Karpas-422 (cell line): Measurements from ENCODE around the gene NPAS3. TPM values are rescaled to one million over a fixed set of nuclear protein-coding genes. Genes with fewer than 3 reads are reported as not detected.

Experiments used
- DNase-seq: peaks from one replicate; pipeline ENCODE4 v3.0.0-alpha.2; 2015
- H2AFZ ChIP-seq: fragments of 200-600 bp; sonication (generic); 2 replicates; pipeline ENCODE4 v1.6.1; 2014; ENCODE audit warnings: antibody characterized with exemption, low read length, mixed read lengths
- H3K27ac ChIP-seq: fragments of 200-600 bp; sonication (generic); 2 replicates; pipeline ENCODE4 v1.5.1; 2014; ENCODE audit warnings: mild to moderate bottlenecking, low read length, moderate library complexity
- H3K27me3 ChIP-seq: fragments of 200-600 bp; sonication (generic); 2 replicates; pipeline ENCODE4 v1.6.1; 2014; ENCODE audit warnings: low read length, mixed read lengths
- H3K36me3 ChIP-seq: fragments of 200-600 bp; sonication (generic); 2 replicates; pipeline ENCODE4 v1.6.1; 2014; ENCODE audit warnings: low read length, mixed read lengths; ENCODE audit not compliant: insufficient read depth
- H3K4me1 ChIP-seq: fragments of 200-600 bp; sonication (generic); 2 replicates; pipeline ENCODE4 v1.6.1; 2014; ENCODE audit warnings: mild to moderate bottlenecking, low read length, mixed read lengths
- H3K4me2 ChIP-seq: fragments of 200-600 bp; sonication (generic); 2 replicates; pipeline ENCODE4 v1.6.1; 2014; ENCODE audit warnings: low read length, low read depth, mild to moderate bottlenecking; ENCODE audit not compliant: poor library complexity, severe bottlenecking
- H3K4me3 ChIP-seq: fragments of 200-600 bp; sonication (generic); 2 replicates; pipeline ENCODE4 v1.5.1; 2014; ENCODE audit warnings: mild to moderate bottlenecking, antibody characterized with exemption, low read length, mixed read lengths
- H3K79me2 ChIP-seq: fragments of 200-600 bp; sonication (generic); 2 replicates; pipeline ENCODE4 v1.6.1; 2014; ENCODE audit warnings: mild to moderate bottlenecking, low read length, mixed read lengths
- H3K9ac ChIP-seq: fragments of 200-600 bp; sonication (generic); 2 replicates; pipeline ENCODE4 v1.6.0; 2014; ENCODE audit warnings: low read length
- H3K9me2 ChIP-seq: fragments of 200-600 bp; sonication (generic), shearing (Covaris generic); replicated peaks from 2 replicates; pipeline ENCODE4 v1.6.0; 2014; ENCODE audit warnings: mild to moderate bottlenecking, low read length, moderate library complexity; ENCODE audit not compliant: insufficient read depth
- H3K9me3 ChIP-seq: fragments of 300-700, 200-600 bp; sonication (generic); 2 replicates; pipeline ENCODE4 v1.6.1; 2014; ENCODE audit warnings: low read length, mixed read lengths
- H4K20me1 ChIP-seq: fragments of 200-600 bp; sonication (generic); 2 replicates; pipeline ENCODE4 v1.6.1; 2014; ENCODE audit warnings: mild to moderate bottlenecking, antibody characterized with exemption, low read length, low read depth; ENCODE audit not compliant: insufficient read depth
- total RNA-seq: library from RNA; depleted of rRNA; stranded (reverse); fragments of >200 nt; shearing (Covaris generic); gene quantifications from 2 replicates; pipeline ENCODE4 v1.2.3, GENCODE V29; 2014; ENCODE audit warnings: low replicate concordance

Gene NPAS3
- total RNA-seq, 1 experiment from 2014 or later, result 1.6 TPM

DNA sequence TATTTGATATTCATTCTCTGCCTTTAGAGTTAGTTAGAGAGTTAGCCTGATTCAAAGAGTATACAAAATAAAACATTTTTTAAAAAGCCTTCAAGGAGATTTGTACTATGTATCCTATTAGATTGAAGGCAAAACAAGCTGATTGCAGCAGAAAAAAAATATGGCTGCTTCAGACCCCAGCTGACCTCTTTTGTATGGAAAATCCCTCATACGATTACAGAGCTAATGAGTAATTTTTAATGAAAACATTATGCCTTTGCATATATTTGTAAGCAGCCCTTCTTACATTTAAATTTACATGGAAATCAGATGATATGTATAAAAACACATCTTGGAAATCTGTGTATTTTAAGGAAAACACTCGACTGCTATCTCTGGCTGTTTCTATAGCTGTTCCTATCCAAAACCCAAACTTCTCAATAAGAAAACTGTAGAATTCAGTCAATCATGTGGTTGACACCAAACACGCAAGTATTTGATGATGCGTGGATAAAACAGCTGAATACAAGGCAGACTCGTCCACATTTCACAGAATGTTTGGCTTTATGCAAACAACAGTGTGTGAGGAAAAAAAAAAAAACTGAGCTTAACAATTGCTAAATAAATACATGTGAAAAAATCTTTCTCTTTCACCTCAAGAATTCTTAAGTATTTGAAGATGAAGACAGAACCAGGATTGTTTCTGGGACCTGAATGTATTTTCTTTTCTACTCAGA lies 736.9 kb downstream of the NPAS3 start:
- Histone ChIP-seq H3K9me2 (no peaks in the 10 kb centered on the region), H3K9me3 (no peaks in the 10 kb centered on the region), H3K4me3 (peak overlapping the region; percentile 11), H3K4me1 (peaks cover 96% of the 10 kb centered on the region), H3K27me3 (no peaks in the 10 kb centered on the region), H3K9ac (peak overlapping the region; percentile 67), H3K27ac (peak overlapping the region; percentile 87), H3K4me2 (peak overlapping the region; percentile 67), H2AFZ (peak overlapping the region; percentile 85; the same call in 1 of the 2 replicates), H3K36me3 (no peaks in the 10 kb centered on the region), H3K79me2 (no peaks in the 10 kb centered on the region), H4K20me1 (no peaks in the 10 kb centered on the region)
- peak; percentile 68 for DNase-seq

DNA sequence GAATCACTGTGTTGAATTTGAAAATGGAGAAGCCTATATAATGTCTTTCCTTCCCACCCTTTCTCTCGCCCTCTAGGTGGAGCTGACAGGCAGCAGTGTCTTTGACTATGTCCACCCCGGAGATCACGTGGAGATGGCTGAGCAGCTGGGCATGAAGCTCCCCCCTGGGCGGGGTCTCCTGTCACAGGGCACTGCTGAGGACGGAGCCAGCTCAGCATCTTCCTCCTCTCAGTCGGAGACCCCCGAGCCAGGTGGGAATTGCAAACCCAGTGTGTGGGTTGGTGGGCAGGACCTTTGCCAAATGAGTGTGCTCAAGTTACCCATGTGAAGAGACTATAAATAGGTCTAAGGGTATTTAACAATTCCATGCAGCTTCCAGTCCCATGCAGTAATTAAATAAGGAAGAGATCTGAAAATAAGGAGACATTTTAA lies 737.5 kb downstream of the NPAS3 start:
- H3K27ac ChIP-seq, result peak overlapping the region; percentile 87
- H3K4me2 ChIP-seq, result peak overlapping the region; percentile 67
- no peaks in the 10 kb centered on the region for H3K27me3 ChIP-seq
- H3K9me3 ChIP-seq, result no peaks in the 10 kb centered on the region
- H3K79me2 ChIP-seq, result no peaks in the 10 kb centered on the region
- no peaks in the 10 kb centered on the region for H4K20me1 ChIP-seq
- peaks cover 94% of the 10 kb centered on the region for H3K4me1 ChIP-seq
- H2AFZ ChIP-seq, result no peak overlapping the region
- no peaks in the 10 kb centered on the region; the same call in 1 of the 2 replicates for H3K36me3 ChIP-seq
- H3K9ac ChIP-seq, result peak overlapping the region; percentile 67
- no peaks in the 10 kb centered on the region for H3K9me2 ChIP-seq
- peak; percentile 98 for DNase-seq
- peak overlapping the region; percentile 57 for H3K4me3 ChIP-seq

- no peaks in the 10 kb centered on the region for H3K27me3 ChIP-seq
- no peaks in the 10 kb centered on the region for H3K79me2 ChIP-seq
- H3K4me2 ChIP-seq, result peak overlapping the region; percentile 67
- H3K9me3 ChIP-seq, result no peaks in the 10 kb centered on the region
- DNase-seq, result no peak
- peak overlapping the region; percentile 57 for H3K4me3 ChIP-seq
- no peaks in the 10 kb centered on the region for H4K20me1 ChIP-seq
- H3K4me1 ChIP-seq, result peaks cover 95% of the 10 kb centered on the region
- peak overlapping the region; percentile 67 for H3K9ac ChIP-seq
- no peak overlapping the region for H2AFZ ChIP-seq
- H3K9me2 ChIP-seq, result no peaks in the 10 kb centered on the region
- no peaks in the 10 kb centered on the region; the same call in 1 of the 2 replicates for H3K36me3 ChIP-seq
- peak overlapping the region; percentile 87 for H3K27ac ChIP-seq
These were observed 738.2 kb downstream of the NPAS3 start for GRCh38 chr14:33676891-33677290.

DNA sequence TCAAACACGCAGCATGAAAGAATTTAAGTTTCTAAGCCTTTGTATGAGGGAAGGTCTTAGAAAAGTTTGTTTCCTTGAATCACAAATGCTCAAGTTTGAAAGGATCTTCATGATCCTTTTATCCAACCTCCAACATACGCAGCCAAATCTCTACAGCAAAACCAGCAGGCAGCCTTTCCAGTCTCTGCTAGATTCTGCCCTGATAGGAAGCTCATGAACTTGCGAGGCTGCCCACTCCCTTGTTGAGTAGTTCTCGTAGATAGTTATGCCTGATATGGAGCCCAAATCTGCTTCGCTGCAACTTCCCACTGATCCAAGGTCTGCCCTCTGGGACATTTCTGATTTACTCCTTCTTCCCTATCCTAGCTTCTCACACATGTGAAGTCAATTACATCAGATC lies 739.3 kb downstream of the NPAS3 start:
- Histone ChIP-seq H3K4me2 (peak overlapping the region; percentile 67), H3K9ac (peak overlapping the region; percentile 67), H4K20me1 (no peaks in the 10 kb centered on the region), H2AFZ (peak overlapping the region; percentile 39; the same call in 1 of the 2 replicates), H3K27me3 (no peaks in the 10 kb centered on the region), H3K27ac (peak overlapping the region; percentile 87), H3K79me2 (no peaks in the 10 kb centered on the region), H3K9me3 (no peaks in the 10 kb centered on the region), H3K9me2 (no peaks in the 10 kb centered on the region), H3K4me3 (no peak overlapping the region), H3K36me3 (no peaks in the 10 kb centered on the region; the same call in 1 of the 2 replicates), H3K4me1 (peaks cover 98% of the 10 kb centered on the region)
- DNase-seq, result peak; percentile 58

DNA sequence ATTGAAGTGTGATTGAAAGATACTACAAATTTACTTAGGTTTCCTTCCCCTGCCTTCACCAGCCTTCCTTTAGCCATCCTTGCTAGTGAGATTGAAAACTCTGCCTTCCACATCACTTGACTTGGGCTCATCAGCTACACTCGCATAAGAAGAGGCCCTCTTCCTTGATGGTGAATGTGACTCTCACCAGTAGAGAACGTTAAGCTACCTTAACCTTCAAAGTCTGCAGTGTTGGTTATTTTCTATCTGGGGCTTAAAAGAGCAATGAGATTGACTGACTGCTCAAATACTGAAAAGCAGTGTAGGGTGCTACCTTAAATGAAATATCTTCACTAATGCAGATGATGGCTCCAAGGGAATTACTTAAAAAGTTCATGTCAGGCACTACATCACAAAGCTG lies 740.3 kb downstream of the NPAS3 start:
- Histone ChIP-seq H3K27ac (peak overlapping the region; percentile 87), H3K27me3 (no peaks in the 10 kb centered on the region), H3K4me3 (no peak overlapping the region), H3K9me3 (no peaks in the 10 kb centered on the region), H2AFZ (peak overlapping the region; percentile 27), H4K20me1 (no peaks in the 10 kb centered on the region), H3K36me3 (no peaks in the 10 kb centered on the region; the same call in 1 of the 2 replicates), H3K4me2 (peak overlapping the region; percentile 67), H3K9ac (peak overlapping the region; percentile 67; the same call in 1 of the 2 replicates), H3K4me1 (peaks cover 91% of the 10 kb centered on the region), H3K9me2 (no peaks in the 10 kb centered on the region), H3K79me2 (no peaks in the 10 kb centered on the region)
- peak; percentile 53 for DNase-seq

DNA sequence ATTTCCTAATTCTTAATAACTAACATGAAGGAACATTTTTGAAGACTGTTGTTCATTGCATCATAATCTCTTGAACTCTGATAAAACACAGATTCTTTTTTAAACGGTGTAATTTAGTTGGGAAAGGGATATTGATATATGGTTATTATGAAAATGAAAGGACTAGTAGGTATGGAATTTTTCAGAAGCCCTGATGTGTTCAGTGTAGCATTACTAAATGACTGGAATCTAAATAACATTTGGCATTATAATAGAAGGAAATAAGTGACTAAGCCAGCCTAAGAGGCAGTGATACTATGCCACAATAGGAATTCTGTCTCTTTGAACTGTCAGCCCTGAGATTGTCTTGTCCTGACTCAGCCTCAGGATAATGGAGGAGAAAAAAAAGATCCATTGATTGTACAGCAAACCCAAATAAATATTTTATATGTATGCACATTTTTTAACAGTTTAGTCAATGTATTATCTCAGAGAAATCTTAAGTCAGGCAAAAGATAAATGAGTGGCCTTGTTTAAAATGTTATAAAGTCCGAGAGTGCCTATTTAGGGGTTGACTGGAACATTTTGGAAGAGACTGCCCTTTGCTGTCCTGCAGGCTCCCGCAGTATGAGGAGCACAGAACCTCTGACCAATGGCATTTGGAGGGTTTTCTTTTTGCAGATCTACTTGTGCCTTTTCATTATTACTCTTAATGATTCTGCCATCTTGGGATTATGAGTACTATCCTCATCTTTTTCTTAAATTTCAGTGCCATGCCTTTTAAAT lies 741.0 kb downstream of the NPAS3 start:
- H2AFZ ChIP-seq, result peak overlapping the region; percentile 37
- no peak for DNase-seq
- H3K4me3 ChIP-seq, result no peak overlapping the region
- no peaks in the 10 kb centered on the region for H3K9me2 ChIP-seq
- H3K4me1 ChIP-seq, result peaks cover 85% of the 10 kb centered on the region
- 0 out of 2 replicates have a peak overlapping the region, but pooled peaks have one; percentile 67 for H3K9ac ChIP-seq
- H3K9me3 ChIP-seq, result no peaks in the 10 kb centered on the region
- no peaks in the 10 kb centered on the region for H3K27me3 ChIP-seq
- H3K27ac ChIP-seq, result peak overlapping the region; percentile 87
- peak overlapping the region; percentile 67 for H3K4me2 ChIP-seq
- H3K36me3 ChIP-seq, result no peaks in the 10 kb centered on the region; the same call in 1 of the 2 replicates
- no peaks in the 10 kb centered on the region for H3K79me2 ChIP-seq
- H4K20me1 ChIP-seq, result no peaks in the 10 kb centered on the region

GRCh38 chr14:33680873-33681272 lies 742.2 kb downstream of the NPAS3 start:
- H3K4me2 ChIP-seq, result no peak overlapping the region
- H3K4me1 ChIP-seq, result peaks cover 80% of the 10 kb centered on the region
- no peak for DNase-seq
- no peaks in the 10 kb centered on the region for H3K9me3 ChIP-seq
- no peak overlapping the region for H3K9ac ChIP-seq
- H3K79me2 ChIP-seq, result no peaks in the 10 kb centered on the region
- H4K20me1 ChIP-seq, result no peaks in the 10 kb centered on the region
- H3K27ac ChIP-seq, result no peak overlapping the region
- no peak overlapping the region for H3K4me3 ChIP-seq
- H3K36me3 ChIP-seq, result no peaks in the 10 kb centered on the region; the same call in 1 of the 2 replicates
- no peak overlapping the region for H2AFZ ChIP-seq
- H3K9me2 ChIP-seq, result no peaks in the 10 kb centered on the region
- no peaks in the 10 kb centered on the region for H3K27me3 ChIP-seq

- no peaks in the 10 kb centered on the region for H3K79me2 ChIP-seq
- no peaks in the 10 kb centered on the region for H4K20me1 ChIP-seq
- H3K9me2 ChIP-seq, result no peaks in the 10 kb centered on the region
- peak overlapping the region; percentile 5; the same call in 1 of the 2 replicates for H2AFZ ChIP-seq
- H3K4me2 ChIP-seq, result peak overlapping the region; percentile 36
- DNase-seq, result no peak
- H3K4me3 ChIP-seq, result no peak overlapping the region
- H3K36me3 ChIP-seq, result no peaks in the 10 kb centered on the region; the same call in 1 of the 2 replicates
- no peaks in the 10 kb centered on the region for H3K9me3 ChIP-seq
- H3K4me1 ChIP-seq, result peaks cover 61% of the 10 kb centered on the region
- H3K27me3 ChIP-seq, result no peaks in the 10 kb centered on the region
- H3K27ac ChIP-seq, result no peak overlapping the region
- no peak overlapping the region for H3K9ac ChIP-seq
These were observed 744.1 kb downstream of the NPAS3 start for GRCh38 chr14:33682760-33683159.
